Endothelial cell of umbilical vein (primary cell): ENCODE measurements around the gene ZNF44. TPM values are rescaled to one million over a fixed set of nuclear protein-coding genes. Genes with fewer than 3 reads are reported as not detected.
A peak's percentile ranks its signal among the peaks of the same experiment; 100 is the strongest.

Experiments
- Bru-seq: library from RNA; stranded (reverse); fragments of 400-500 nt; gene quantifications from one replicate; lab custom pipeline; 2021; lab: Mats Ljungman, UMichigan
- BruChase-seq, 2 experiments: library from RNA; stranded (reverse); fragments of 400-500 nt; gene quantifications; one replicate each; lab custom pipeline; 2021; lab: Mats Ljungman, UMichigan
- BruUV-seq: library from RNA; stranded (reverse); fragments of 400-500 nt; replicated peaks from 2 replicates; lab custom pipeline; 2021; lab: Mats Ljungman, UMichigan
- CTCF ChIA-PET: fragments of 300-600, 350-600 bp; sonication (Branson Sonifier 250); formaldehyde crosslinking; loops from one replicate; lab custom pipeline; 2021; ENCODE audit warnings: antibody characterized with exemption, inconsistent platforms; lab: Charles Lee
- POLR2A ChIA-PET: fragments of 300-600, 350-600 bp; sonication (Branson Sonifier 250); formaldehyde crosslinking; loops from one replicate; lab custom pipeline; 2021; ENCODE audit warnings: antibody characterized with exemption, inconsistent platforms; lab: Charles Lee
- DNase-seq: peaks from one replicate; pipeline ENCODE4 v3.0.0-alpha.2; 2011; ENCODE audit warnings: low read depth, low spot score
- FAIRE-seq: peaks from 2 replicates; lab custom pipeline; 2011; peaks lifted over from hg19 to GRCh38; lab: Jason Lieb, UNC
- H2AFZ ChIP-seq: 2 replicates; pipeline ENCODE4 v1.6.0; 2012; ENCODE audit warnings: low read depth, low read length, control low read depth, inconsistent platforms
- H3K27ac ChIP-seq: 2 replicates; pipeline ENCODE4 v1.5.1; 2011; ENCODE audit warnings: low read depth, mild to moderate bottlenecking, control low read depth, low read length, moderate library complexity; ENCODE audit not compliant: insufficient read depth
- H3K27me3 ChIP-seq, 2 experiments: 2 replicates each; pipeline versions ENCODE4 v1.6.0 to v1.6.1; 2011; ENCODE audit warnings: low read length in 2 of 2, mixed read lengths in 1 of 2; ENCODE audit not compliant: control insufficient read depth in 2 of 2, insufficient read depth in 2 of 2
- H3K36me3 ChIP-seq, 2 experiments: 2 replicates in 1 of 2; 3 replicates in 1 of 2; pipeline ENCODE4 v1.5.1; 2011; ENCODE audit warnings: low read length in 2 of 2, mild to moderate bottlenecking in 1 of 2, moderate library complexity in 1 of 2; ENCODE audit not compliant: control insufficient read depth in 2 of 2, insufficient read depth in 2 of 2; ENCODE audit errors: extremely low read depth in 1 of 2
- H3K4me1 ChIP-seq: 3 replicates; pipeline ENCODE4 v1.5.1; 2011; ENCODE audit warnings: mild to moderate bottlenecking, low read length; ENCODE audit not compliant: control insufficient read depth, insufficient read depth; ENCODE audit errors: extremely low read depth
- H3K4me2 ChIP-seq: 2 replicates; pipeline ENCODE4 v1.6.1; 2011; ENCODE audit warnings: low read length, control low read depth, mixed read lengths; ENCODE audit not compliant: insufficient read depth
- H3K4me3 ChIP-seq, 3 experiments: fragments of 200-600 bp in 1 of 3; sonication (generic), shearing (Covaris generic) in 1 of 3; replicated peaks in 1 of 3; 2 replicates each; pipeline ENCODE4 v1.5.1; 2011 to 2016; ENCODE audit warnings: control low read depth in 3 of 3, low read length in 3 of 3, mild to moderate bottlenecking in 2 of 3, inconsistent platforms in 1 of 3, low read depth in 1 of 3, moderate library complexity in 1 of 3; ENCODE audit not compliant: insufficient read depth in 1 of 3
- H3K79me2 ChIP-seq: 2 replicates; pipeline ENCODE4 v1.6.0; 2012; ENCODE audit warnings: low read length, inconsistent platforms; ENCODE audit not compliant: control insufficient read depth, insufficient read depth
- H3K9ac ChIP-seq: replicated peaks from 2 replicates; pipeline ENCODE3; 2011; ENCODE audit warnings: low read length, control low read depth; ENCODE audit not compliant: insufficient read depth; ENCODE audit errors: extremely low read depth
- H3K9me1 ChIP-seq: replicated peaks from 3 replicates; pipeline ENCODE4 v1.6.0; 2011; ENCODE audit warnings: mild to moderate bottlenecking, low read length; ENCODE audit not compliant: control insufficient read depth, insufficient read depth; ENCODE audit errors: extremely low read depth
- H3K9me3 ChIP-seq: replicated peaks from 2 replicates; pipeline ENCODE4 v1.5.1; 2012; ENCODE audit warnings: low read length, inconsistent platforms; ENCODE audit not compliant: control insufficient read depth, insufficient read depth
- H4K20me1 ChIP-seq: replicated peaks from 2 replicates; pipeline ENCODE3; 2011; ENCODE audit warnings: mild to moderate bottlenecking, low read length; ENCODE audit not compliant: control insufficient read depth, insufficient read depth; ENCODE audit errors: extremely low read depth
- MYC ChIP-seq: IDR thresholded peaks from one replicate; pipeline ENCODE4 v1.6.1; 2011; ENCODE audit warnings: mild to moderate bottlenecking, low read depth, low read length
- POLR2A ChIP-seq: IDR thresholded peaks from 2 replicates; pipeline ENCODE4 v1.6.1; 2012; ENCODE audit warnings: low read depth, mild to moderate bottlenecking, control low read depth, low read length
- POLR2AphosphoS5 ChIP-seq: IDR thresholded peaks from 2 replicates; pipeline ENCODE4 v1.6.1; 2012; ENCODE audit warnings: low read depth, mild to moderate bottlenecking, control low read depth, low read length, moderate library complexity; ENCODE audit not compliant: insufficient read depth
- dilution Hi-C: fragments of 300-500 bp; cut with MboI; formaldehyde crosslinking; loops from one replicate; pipeline ENCODE4 v1.15.0; 2019; ENCODE audit warnings: low sequenced_read_pairs; ENCODE audit not compliant: extremely low pct_ligation_motif_present
- intact Hi-C: fragments of 100-400 bp; cut with micrococcal nuclease; formaldehyde crosslinking; loops from one replicate; pipeline ENCODE4 v1.10.0; 2022
- long read RNA-seq: library from polyadenylated mRNA; stranded (forward); transcript quantifications from one replicate; pipeline ENCODE4 v2.0.0, GENCODE V29; 2021
- polyA minus RNA-seq, 3 experiments: library from RNA; depleted of rRNA, polyadenylated mRNA; stranded (reverse); fragments of >200 nt; gene quantifications; 1 replicate in 1 of 3; 2 replicates in 2 of 3; pipeline ENCODE4 v1.2.3, GENCODE V29; 2011
- polyA plus RNA-seq, 4 experiments: library from polyadenylated mRNA; depleted of rRNA in 3 of 4; stranded (reverse) in 3 of 4; unstranded in 1 of 4; fragments of >200 nt; gene quantifications; 2 replicates each; pipeline versions ENCODE4 v1.2.1 to v1.2.3, GENCODE V29; 2011 to 2012; ENCODE audit warnings: missing spikeins in 1 of 4
- total RNA-seq: library from RNA; stranded (reverse); gene quantifications from 2 replicates; pipeline ENCODE4 v1.2.3, GENCODE V29; 2021

ZNF44 gene
- total RNA-seq (5.2 and 7.4 TPM in 2 replicates), polyA plus RNA-seq (2.0 and 2.1 TPM in 2 replicates), polyA minus RNA-seq (1.8 and 5.9 TPM in 2 replicates), Bru-seq, nascent RNA (percentile 67 among the genes with signal in this experiment), BruChase-seq, experiment 1, labeled RNA remaining after a 6-hour chase (percentile 68 among the genes with signal in this experiment), BruChase-seq, experiment 2, labeled RNA remaining after a 2-hour chase (percentile 80 among the genes with signal in this experiment)
- 3.1 and 3.4 TPM in 2 replicates for polyA plus RNA-seq (2011; cell fraction: cytosol; rRNA removed)
- polyA plus RNA-seq (2011; cell fraction: nucleus; rRNA removed) = 10.2 and 10.5 TPM in 2 replicates
- 3.9 and 4.0 TPM in 2 replicates for polyA plus RNA-seq (2012)
- 2.6 TPM for polyA minus RNA-seq (2011; cell fraction: cytosol; rRNA and poly(A)+ RNA removed)
- polyA minus RNA-seq (2011; cell fraction: nucleus; rRNA and poly(A)+ RNA removed) = 6.0 and 6.1 TPM in 2 replicates
- long read RNA-seq, partial matches to known transcripts = 1 of 8 reads
- long read RNA-seq, other reads (novel, unspliced or antisense) = 4 of 8 reads

DNA sequence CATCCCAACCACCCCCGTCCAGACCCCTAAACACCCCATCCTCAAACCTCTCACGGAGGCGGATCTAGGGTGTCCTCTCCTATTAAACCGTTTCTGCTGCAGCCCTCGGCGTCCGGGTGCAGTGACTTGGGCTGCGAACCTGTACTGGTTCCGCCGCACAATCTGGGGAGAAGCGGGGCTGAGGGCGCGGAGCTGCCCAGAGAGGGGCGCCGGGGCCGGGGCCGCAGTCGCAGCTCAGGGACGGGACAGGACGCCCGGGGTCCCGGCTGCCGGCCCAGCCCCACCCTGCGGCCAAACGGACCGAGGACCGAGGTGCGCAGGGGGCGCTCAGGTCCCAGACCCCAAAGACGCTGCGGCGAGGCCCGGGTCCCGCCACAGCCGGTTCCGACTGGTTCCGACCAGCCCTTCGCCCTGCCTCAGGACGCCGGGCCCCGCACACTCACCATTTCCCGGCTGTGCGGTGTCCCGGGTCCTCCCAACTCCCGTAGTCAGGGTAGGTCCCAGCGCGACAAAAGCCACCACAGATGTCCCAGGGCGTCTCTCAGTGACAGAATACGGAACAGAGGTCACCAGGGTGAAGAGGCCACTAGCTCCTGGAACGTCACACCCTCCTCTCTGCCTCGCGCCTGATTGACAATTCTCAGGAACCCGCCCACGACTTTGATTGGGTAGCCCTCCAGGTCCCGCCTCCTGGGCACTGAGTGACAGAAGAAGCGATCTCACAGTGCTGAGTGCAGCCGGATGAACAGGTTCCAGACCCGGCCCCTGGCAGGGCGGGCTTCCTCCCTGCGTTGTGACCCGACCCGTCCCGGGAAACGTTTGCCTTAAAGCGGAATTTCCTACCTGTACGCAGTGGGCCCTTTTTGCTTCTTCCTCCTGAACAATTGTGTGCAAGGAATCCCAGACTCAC lies at the start of gene ZNF44:
Gene ZNF44 (minus strand): TSS at position 635 of the 910 bp plus-strand sequence. CDS start 189 bp downstream, at position 446.
- no TSS peak for BruUV-seq
- peaks cover 7% of the 10 kb centered on the region for H3K79me2 ChIP-seq

More for the DNA sequence above, at the start of gene ZNF44:
- DNase-seq (peak; percentile 95), FAIRE-seq (peak; percentile 99)
- peak within 1 kb of the TSS; percentile 56 for H3K27ac ChIP-seq
- peak within 1 kb of the TSS; percentile 43 to 91 (median 63) for H3K4me3 ChIP-seq
- POLR2A ChIA-PET = no interaction called here
- peak within 1 kb of the TSS; percentile 73 for H3K9ac ChIP-seq
- peak within 1 kb of the TSS; percentile 79 for H3K4me2 ChIP-seq
- peak within 1 kb of the TSS; percentile 93 for H2AFZ ChIP-seq
- dilution Hi-C loops = no loop called here
- H3K9me3 ChIP-seq = no peaks in the 10 kb centered on the region
- H4K20me1 ChIP-seq = no peaks in the 10 kb centered on the region
- TF ChIP-seq MYC = no peak
- peak; percentile 19 for TF ChIP-seq POLR2AphosphoS5
- TF ChIP-seq POLR2A = peak; percentile 51
- H3K4me1 ChIP-seq = peaks cover 3% of the 10 kb centered on the region
- H3K9me1 ChIP-seq = no peaks in the 10 kb centered on the region
- no peaks in the 10 kb centered on the region for H3K27me3 ChIP-seq
- H3K36me3 ChIP-seq = no peaks in the 10 kb centered on the region
- CTCF ChIA-PET = interaction anchor here (1.0 to 1.3 kb wide), 3 partner anchors 168 to 371 kb away, joined by 3 read pairs; no protein-coding TSS in a partner anchor
- intact Hi-C loops = loop anchor here (1.0 kb wide), 4 partner anchors 131 to 316 kb away; partner anchors contain the start of genes ZNF136, ZNF490, ZNF564 and ZNF791
